Fibroblast of lung (primary cell): ENCODE results near the gene GCK. TPM values are rescaled to one million over a fixed set of nuclear protein-coding genes. Genes with fewer than 3 reads are reported as not detected.

ENCODE experiments used
- DNase-seq, 2 donors: peaks; one replicate each; pipeline versions ENCODE4 v3.0.0 to v3.0.0-alpha.2; 2010; ENCODE audit warnings: low read depth in 2 of 2
- H2AFZ ChIP-seq: 2 replicates; pipeline ENCODE4 v1.5.1; 2012; ENCODE audit warnings: low read length, control low read depth, inconsistent platforms
- H3K27ac ChIP-seq: 2 replicates; pipeline ENCODE4 v1.5.1; 2011; ENCODE audit warnings: low read length, control low read depth; ENCODE audit not compliant: insufficient read depth
- H3K27me3 ChIP-seq: 2 replicates; pipeline ENCODE4 v1.5.1; 2011; ENCODE audit warnings: mild to moderate bottlenecking, low read length; ENCODE audit not compliant: control insufficient read depth, insufficient read depth
- H3K36me3 ChIP-seq: 2 replicates; pipeline ENCODE4 v1.5.1; 2011; ENCODE audit warnings: low read length; ENCODE audit not compliant: control insufficient read depth, insufficient read depth
- H3K4me1 ChIP-seq: 2 replicates; pipeline ENCODE4 v1.5.1; 2011; ENCODE audit warnings: low read length; ENCODE audit not compliant: control insufficient read depth, insufficient read depth; ENCODE audit errors: extremely low read depth
- H3K4me2 ChIP-seq: 2 replicates; pipeline ENCODE4 v1.5.1; 2011; ENCODE audit warnings: low read length, control low read depth; ENCODE audit not compliant: insufficient read depth; ENCODE audit errors: extremely low read depth
- H3K4me3 ChIP-seq, 4 experiments: fragments of 200-600 bp in 1 of 4; sonication (generic) in 1 of 4; replicated peaks in 1 of 4; 2 replicates each; pipeline ENCODE4 v1.5.1; 2011 to 2016; ENCODE audit warnings: low read length in 4 of 4, low read depth in 3 of 4, mild to moderate bottlenecking in 3 of 4, control low read depth in 2 of 4, inconsistent platforms in 1 of 4, mixed read lengths in 1 of 4; ENCODE audit not compliant: insufficient read depth in 1 of 4; ENCODE audit errors: control extremely low read depth in 1 of 4
- H3K79me2 ChIP-seq: 2 replicates; pipeline ENCODE4 v1.5.1; 2012; ENCODE audit warnings: mild to moderate bottlenecking, low read length, inconsistent platforms; ENCODE audit not compliant: control insufficient read depth, insufficient read depth
- H3K9ac ChIP-seq: 2 replicates; pipeline ENCODE4 v1.5.1; 2011; ENCODE audit warnings: mild to moderate bottlenecking, low read length, control low read depth; ENCODE audit not compliant: insufficient read depth
- H3K9me3 ChIP-seq: 2 replicates; pipeline ENCODE4 v1.5.1; 2012; ENCODE audit warnings: low read depth, low read length; ENCODE audit not compliant: control insufficient read depth, insufficient read depth
- H4K20me1 ChIP-seq: 2 replicates; pipeline ENCODE4 v1.5.1; 2011; ENCODE audit warnings: low read length; ENCODE audit not compliant: control insufficient read depth, insufficient read depth; ENCODE audit errors: extremely low read depth
- CTCF ChIP-seq, 2 donors: IDR thresholded peaks in 1 of 2; conservative IDR thresholded peaks in 1 of 2; 1 replicate in 1 of 2; 2 replicates in 1 of 2; pipeline ENCODE4 v1.5.1; 2011 to 2012; ENCODE audit warnings: low read length in 2 of 2, control low read depth in 1 of 2, inconsistent platforms in 1 of 2, low read depth in 1 of 2, mild to moderate bottlenecking in 1 of 2
- EZH2 ChIP-seq: IDR thresholded peaks from 2 replicates; pipeline ENCODE4 v1.5.1; 2012; ENCODE audit warnings: low read length, control low read depth, mild to moderate bottlenecking; ENCODE audit errors: missing control alignments
- polyA plus RNA-seq, 2 donors: library from polyadenylated mRNA; depleted of rRNA in 1 of 2; stranded (reverse) in 1 of 2; unstranded in 1 of 2; fragments of >200 nt; gene quantifications; 2 replicates each; pipeline ENCODE4 v1.2.1, GENCODE V29; 2011 to 2012; ENCODE audit warnings: missing spikeins in 1 of 2
- total RNA-seq: library from RNA; depleted of rRNA; stranded (reverse); fragments of >200 nt; gene quantifications from 2 replicates; pipeline ENCODE4 v1.2.1, GENCODE V29; 2014

Gene GCK
- total and polyA plus RNA-seq, 2 donors (not counting 1 experiment from before 2014, with no cell fraction given), result 0.14 to 1.7 TPM

GRCh38 chr7:44158873-44159631 lies 30.2 kb downstream of the GCK start:
- H3K9ac ChIP-seq, result no peak overlapping the region
- H4K20me1 ChIP-seq, result no peaks in the 10 kb centered on the region
- no peak overlapping the region for H2AFZ ChIP-seq
- no peaks in the 10 kb centered on the region for H3K9me3 ChIP-seq
- H3K4me3 ChIP-seq, result no peak overlapping the region
- DNase-seq, result no peak
- H3K79me2 ChIP-seq, result no peaks in the 10 kb centered on the region
- no peaks in the 10 kb centered on the region for H3K36me3 ChIP-seq
- peaks cover 3% of the 10 kb centered on the region for H3K4me1 ChIP-seq
- no peak overlapping the region for H3K4me2 ChIP-seq
- H3K27me3 ChIP-seq, result peaks cover 9% of the 10 kb centered on the region
- TF ChIP-seq CTCF (conservative IDR thresholded peaks at IDR 0.05 in 1 of 2, IDR thresholded peaks at IDR 0.05 in 1 of 2; ENCODE audit: low read depth in 1 of 2, low read length in 2 of 2) (no peak), EZH2 (no peak)
- H3K27ac ChIP-seq, result no peak overlapping the region

- no peaks in the 10 kb centered on the region for H3K79me2 ChIP-seq
- H3K9me3 ChIP-seq, result no peaks in the 10 kb centered on the region
- no peak overlapping the region for H2AFZ ChIP-seq
- no peak overlapping the region for H3K4me3 ChIP-seq
- no peak overlapping the region for H3K27ac ChIP-seq
- H4K20me1 ChIP-seq, result no peaks in the 10 kb centered on the region
- H3K36me3 ChIP-seq, result no peaks in the 10 kb centered on the region
- peaks cover 9% of the 10 kb centered on the region for H3K27me3 ChIP-seq
- TF ChIP-seq CTCF (conservative IDR thresholded peaks at IDR 0.05 in 1 of 2, IDR thresholded peaks at IDR 0.05 in 1 of 2; ENCODE audit: low read depth in 1 of 2, low read length in 2 of 2) (no peak), EZH2 (no peak)
- DNase-seq, result no peak
- peaks cover 3% of the 10 kb centered on the region for H3K4me1 ChIP-seq
- H3K4me2 ChIP-seq, result no peak overlapping the region
- no peak overlapping the region for H3K9ac ChIP-seq
Observed at GRCh38 chr7:44158096-44158872, 31.0 kb downstream of the GCK start.
